Thyroid gland (tissue), 4 donors: ENCODE data around the gene GRIN2C.

Experiments
- POLR2A ChIP-seq, 2 donors: fragments of 450-650 bp; IDR thresholded peaks; one replicate each; pipeline ENCODE4 v1.6.1; 2017; ENCODE audit warnings: antibody characterized with exemption in 2 of 2, mild to moderate bottlenecking in 2 of 2, moderate library complexity in 1 of 2
- TF ChIP-seq, protein P1 (sequence below), 6 experiments: fragments of 200-600 bp in 3 of 6; fragments of 450-650 bp in 3 of 6; sonication (generic) in 3 of 6; IDR thresholded peaks; one replicate each; pipeline ENCODE4 v1.5.1; 2016 to 2019; ENCODE audit warnings: antibody characterized with exemption in 6 of 6, mild to moderate bottlenecking in 2 of 6, inconsistent platforms in 1 of 6, moderate library complexity in 1 of 6

- TF ChIP-seq, protein P1, sequence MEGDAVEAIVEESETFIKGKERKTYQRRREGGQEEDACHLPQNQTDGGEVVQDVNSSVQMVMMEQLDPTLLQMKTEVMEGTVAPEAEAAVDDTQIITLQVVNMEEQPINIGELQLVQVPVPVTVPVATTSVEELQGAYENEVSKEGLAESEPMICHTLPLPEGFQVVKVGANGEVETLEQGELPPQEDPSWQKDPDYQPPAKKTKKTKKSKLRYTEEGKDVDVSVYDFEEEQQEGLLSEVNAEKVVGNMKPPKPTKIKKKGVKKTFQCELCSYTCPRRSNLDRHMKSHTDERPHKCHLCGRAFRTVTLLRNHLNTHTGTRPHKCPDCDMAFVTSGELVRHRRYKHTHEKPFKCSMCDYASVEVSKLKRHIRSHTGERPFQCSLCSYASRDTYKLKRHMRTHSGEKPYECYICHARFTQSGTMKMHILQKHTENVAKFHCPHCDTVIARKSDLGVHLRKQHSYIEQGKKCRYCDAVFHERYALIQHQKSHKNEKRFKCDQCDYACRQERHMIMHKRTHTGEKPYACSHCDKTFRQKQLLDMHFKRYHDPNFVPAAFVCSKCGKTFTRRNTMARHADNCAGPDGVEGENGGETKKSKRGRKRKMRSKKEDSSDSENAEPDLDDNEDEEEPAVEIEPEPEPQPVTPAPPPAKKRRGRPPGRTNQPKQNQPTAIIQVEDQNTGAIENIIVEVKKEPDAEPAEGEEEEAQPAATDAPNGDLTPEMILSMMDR (IDR thresholded peaks at IDR 0.05): no peak
- TF ChIP-seq POLR2A (IDR thresholded peaks at IDR 0.05): no peak
Observed at GRCh38 chr17:74877592-74878548, 18.2 kb upstream of the GRIN2C start.
